GM21529 (cell line): ENCODE measurements around the gene C17orf100.
A peak's percentile ranks its signal among the peaks of the same experiment; 100 is the strongest.
"Not testable (repeated sequence)": the region's sequence is repeated elsewhere in the genome, so short reads cannot be mapped to it uniquely, and the experiment has no call there.

Source experiments
- ATAC-seq: cut with Tn5 transposase; IDR thresholded peaks from one replicate; pipeline ENCODE4 v1.9.1; 2021; ENCODE audit not compliant: unreplicated experiment

Gene C17orf100

GRCh38 chr17:6640536-6641246, 10.9 kb upstream of the C17orf100 start, which contains the start of the genes KIAA0753 and TXNDC17:
Gene KIAA0753, minus strand, starts transcription at chr17:6640711. Its CDS starts 5,608 bp downstream, at chr17:6635103.
Gene TXNDC17, plus strand, starts transcription at chr17:6641060. Its CDS starts 23 bp downstream, at chr17:6641083.
- ATAC-seq: peak; percentile 78

- ATAC-seq: peak; percentile 13
These were observed 10.2 kb upstream of the C17orf100 start for GRCh38 chr17:6641247-6641863.

- ATAC-seq: no peak
These were observed 9.0 kb upstream of the C17orf100 start for GRCh38 chr17:6642592-6642991.

GRCh38 chr17:6643451-6644125, 8.0 kb upstream of the C17orf100 start:
- no peak for ATAC-seq

GRCh38 chr17:6648181-6648580, 3.4 kb upstream of the C17orf100 start:
- ATAC-seq: no peak

GRCh38 chr17:6651919-6652452, 424 bp downstream of the C17orf100 start:
- peak; percentile 2 for ATAC-seq

GRCh38 chr17:6654841-6655731, 3.5 kb downstream of the C17orf100 start:
- ATAC-seq: no peak

GRCh38 chr17:6655732-6656361, 4.3 kb downstream of the C17orf100 start:
- not testable (repeated sequence) for ATAC-seq

- ATAC-seq: not testable (repeated sequence)
These were observed 5.5 kb downstream of the C17orf100 start for GRCh38 chr17:6656797-6657632.

GRCh38 chr17:6657633-6658287, 6.2 kb downstream of the C17orf100 start:
- ATAC-seq: no peak

GRCh38 chr17:6658411-6658810, 6.8 kb downstream of the C17orf100 start:
- ATAC-seq: not testable (repeated sequence)

- no peak for ATAC-seq
These were observed 8.5 kb downstream of the C17orf100 start for GRCh38 chr17:6660101-6660500.

- peak; percentile 78 for ATAC-seq
These were observed 9.4 kb downstream of the C17orf100 start for GRCh38 chr17:6660805-6661463.

GRCh38 chr17:6661464-6661848, 9.9 kb downstream of the C17orf100 start:
- ATAC-seq: no peak

GRCh38 chr17:6663200-6663599, 11.6 kb downstream of the C17orf100 start:
- ATAC-seq: not testable (repeated sequence)

GRCh38 chr17:6666077-6666521, 14.5 kb downstream of the C17orf100 start:
- no peak for ATAC-seq

GRCh38 chr17:6666557-6666956, 15.0 kb downstream of the C17orf100 start:
- ATAC-seq: no peak

- ATAC-seq: no peak
These were observed 16.0 kb downstream of the C17orf100 start for GRCh38 chr17:6667516-6667915.
